Sigmoid colon (tissue), 4 donors: Measurements from ENCODE around the gene FGG.

Experiments used
- CTCF ChIP-seq, 4 experiments: fragments of 450-650 bp in 3 of 4; fragments of 200-600 bp in 1 of 4; IDR thresholded peaks; one replicate each; pipeline ENCODE4 v1.5.1; 2016 to 2019; ENCODE audit warnings: antibody characterized with exemption in 4 of 4, mild to moderate bottlenecking in 3 of 4, moderate library complexity in 2 of 4
- EP300 ChIP-seq, 4 donors: sonication (generic); formaldehyde crosslinking; IDR thresholded peaks; one replicate each; pipeline ENCODE4 v1.6.1; 2017; ENCODE audit warnings: antibody characterized with exemption in 4 of 4
- POLR2AphosphoS5 ChIP-seq, 4 donors: sonication (generic); formaldehyde crosslinking; IDR thresholded peaks; one replicate each; pipeline ENCODE4 v1.6.1; 2017; ENCODE audit warnings: antibody characterized with exemption in 4 of 4

- no peak for TF ChIP-seq POLR2AphosphoS5 (IDR thresholded peaks at IDR 0.05)
- no peak for TF ChIP-seq CTCF (IDR thresholded peaks at IDR 0.05)
- no peak for TF ChIP-seq EP300 (IDR thresholded peaks at IDR 0.05)
Measured at GRCh38 chr4:154591890-154592289, 20.6 kb downstream of the FGG start.
